SH-SY5Y (cell line): ENCODE results near the gene CCDC195.

Experiments
- GATA2 ChIP-seq: IDR thresholded peaks from 2 replicates; pipeline ENCODE4 v1.6.1; 2011; ENCODE audit warnings: mild to moderate bottlenecking, low read depth, low read length
- GATA3 ChIP-seq: IDR thresholded peaks from 2 replicates; pipeline ENCODE4 v1.6.1; 2011; ENCODE audit warnings: low read depth, mild to moderate bottlenecking, low read length, moderate library complexity

CCDC195 gene

DNA sequence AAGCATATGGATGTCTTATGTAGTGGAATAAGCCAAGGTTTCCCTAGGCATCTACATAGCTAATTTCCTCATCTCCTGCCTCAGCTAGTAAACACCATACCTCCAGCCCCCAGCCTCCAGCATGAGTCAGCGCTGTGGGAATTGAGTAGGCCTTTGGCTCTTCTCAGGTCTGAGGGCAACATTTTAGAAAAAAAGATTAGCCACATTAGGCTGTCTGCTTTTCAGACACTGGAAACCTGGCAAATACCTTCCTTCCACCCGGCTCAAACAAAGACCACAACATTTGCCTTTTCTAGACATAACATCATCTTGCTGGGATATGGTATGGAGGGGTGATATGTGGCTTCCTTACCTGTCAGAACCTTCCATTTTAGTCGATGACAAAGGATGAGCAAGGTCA is 6.1 kb upstream of the CCDC195 start:
- TF ChIP-seq GATA3: no peak
- no peak for TF ChIP-seq GATA2

DNA sequence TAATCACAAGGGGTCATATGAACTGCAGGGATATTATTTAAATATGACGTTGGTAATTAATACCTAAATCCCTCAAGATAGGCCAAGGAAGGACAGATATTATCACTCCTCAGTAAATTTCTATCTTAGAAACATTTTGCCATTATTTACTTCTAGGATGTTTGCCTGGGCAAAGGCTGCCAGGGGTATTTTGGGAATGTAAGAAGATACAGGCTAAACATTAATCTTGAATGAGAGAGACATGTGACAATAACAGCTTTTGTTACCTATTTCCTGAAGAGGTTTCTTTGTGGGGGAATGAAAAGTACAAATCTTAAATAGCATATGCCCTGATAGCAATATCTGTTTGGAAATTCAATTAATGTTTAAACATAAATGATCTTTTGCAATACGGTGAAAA is 756 bp upstream of the CCDC195 start:
- TF ChIP-seq GATA2 (no peak), GATA3 (no peak)

DNA sequence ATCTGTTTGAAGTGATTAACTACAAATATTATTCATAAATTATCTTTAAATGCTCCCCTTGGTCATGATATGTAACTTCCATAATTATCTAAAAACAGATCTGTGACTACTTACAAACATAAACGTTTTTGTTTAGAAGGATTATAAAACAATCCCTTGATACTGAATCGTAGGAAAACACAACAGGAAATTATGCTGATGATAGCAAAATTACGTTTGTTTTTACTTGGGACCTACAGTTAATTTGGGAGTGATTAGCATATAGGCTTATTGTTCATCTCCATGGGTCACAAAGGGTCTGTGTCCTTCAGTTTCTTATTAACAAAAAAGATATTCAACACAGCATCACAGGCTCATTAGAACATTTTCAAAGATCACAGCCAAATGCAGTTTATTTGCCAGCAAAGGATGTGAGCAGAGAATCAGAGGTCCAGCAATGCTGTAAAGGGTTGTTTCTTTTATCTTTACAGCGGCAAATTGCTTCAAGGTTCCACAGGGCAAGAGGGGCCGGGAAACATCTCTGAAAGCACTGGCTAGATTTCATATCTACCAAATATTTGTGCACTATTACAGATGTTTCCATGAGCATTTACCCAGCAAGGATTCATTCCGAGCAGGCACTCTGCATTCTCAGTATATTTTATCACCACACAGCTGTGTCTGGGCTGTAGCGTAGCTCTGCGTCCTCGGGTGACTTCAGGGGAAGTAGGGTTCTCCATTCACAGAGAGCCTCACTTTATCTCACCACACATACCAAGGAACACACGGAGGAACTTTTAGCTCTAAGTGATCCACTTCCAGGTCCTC is 4.1 kb downstream of the CCDC195 start:
- no peak for TF ChIP-seq GATA2
- no peak for TF ChIP-seq GATA3

DNA sequence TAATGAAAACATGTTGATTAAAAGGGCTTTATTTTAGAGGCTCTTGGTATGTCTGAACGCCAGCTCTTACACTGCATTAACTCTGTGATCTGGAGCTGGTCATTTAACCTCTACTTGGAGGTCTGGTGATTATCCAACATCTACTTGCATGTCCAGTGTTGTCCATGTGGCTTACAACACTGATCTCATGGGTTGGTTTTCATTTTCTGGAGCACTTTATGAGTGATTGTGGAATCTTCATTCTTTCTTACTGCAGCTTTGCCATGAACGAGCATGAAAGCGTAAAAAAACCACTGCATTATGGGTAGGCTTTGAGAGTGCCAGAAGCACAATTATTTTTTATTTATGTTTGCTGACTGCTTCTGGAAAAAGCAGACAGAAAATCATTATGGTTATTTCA is 4.8 kb downstream of the CCDC195 start:
- no peak for TF ChIP-seq GATA3
- no peak for TF ChIP-seq GATA2

DNA sequence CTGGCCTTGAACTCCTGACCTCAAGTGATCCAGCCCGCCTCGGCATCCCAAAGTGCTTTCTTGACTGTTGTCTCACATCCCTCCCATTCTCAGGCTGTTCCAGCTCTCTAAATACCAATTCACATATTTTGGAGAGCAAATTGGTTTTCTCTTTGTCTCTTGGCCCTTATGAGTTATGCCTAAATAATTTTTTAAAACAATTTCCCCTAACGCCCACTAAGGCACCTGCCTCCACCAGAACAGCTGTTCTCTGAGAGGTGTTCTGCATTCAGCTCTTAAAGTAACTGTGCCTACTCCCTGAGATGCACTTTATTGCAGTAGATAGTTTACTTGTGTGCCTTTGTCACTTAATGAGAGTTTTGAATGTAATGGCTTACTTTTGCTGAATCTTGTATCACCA is 6.9 kb downstream of the CCDC195 start:
- TF ChIP-seq GATA2 (no peak), GATA3 (no peak)

DNA sequence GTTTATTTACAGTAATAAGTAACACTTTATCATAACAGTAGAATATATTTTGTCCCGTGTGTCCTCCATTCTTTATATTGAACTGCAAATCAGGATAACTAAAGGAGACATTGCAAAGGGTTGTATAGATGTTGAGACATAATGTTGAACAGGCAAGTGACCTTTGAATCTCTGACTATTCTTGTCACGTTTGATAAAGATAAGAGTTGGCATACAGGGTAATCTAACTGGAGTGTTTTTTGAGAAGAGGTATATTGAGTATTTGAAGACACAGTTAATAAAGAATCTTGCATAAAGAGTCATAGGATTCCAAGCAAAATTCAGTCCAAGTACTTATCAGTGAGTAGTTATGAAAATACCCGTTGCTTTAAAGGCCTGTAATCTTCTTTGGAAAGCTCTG is 21.7 kb downstream of the CCDC195 start:
- TF ChIP-seq GATA3: no peak
- no peak for TF ChIP-seq GATA2

DNA sequence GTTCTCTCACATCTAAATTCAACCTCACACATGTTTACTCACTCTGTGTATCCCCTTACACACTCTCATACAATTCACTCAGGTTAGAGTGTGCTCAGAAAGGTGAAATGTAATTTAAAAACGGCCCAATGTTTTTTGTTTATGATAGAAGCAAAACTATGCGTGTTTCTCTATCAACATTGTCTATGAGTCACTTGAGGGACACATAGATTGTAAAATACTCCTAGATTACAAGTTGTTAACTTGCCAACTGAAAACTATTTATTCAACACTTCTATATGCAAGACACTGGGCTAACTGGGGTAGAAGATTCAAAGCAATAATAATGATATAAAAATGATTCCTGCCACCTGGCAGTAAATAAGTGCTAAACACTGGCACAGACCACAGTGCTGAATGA is 24.6 kb downstream of the CCDC195 start:
- TF ChIP-seq GATA3: no peak
- no peak for TF ChIP-seq GATA2

DNA sequence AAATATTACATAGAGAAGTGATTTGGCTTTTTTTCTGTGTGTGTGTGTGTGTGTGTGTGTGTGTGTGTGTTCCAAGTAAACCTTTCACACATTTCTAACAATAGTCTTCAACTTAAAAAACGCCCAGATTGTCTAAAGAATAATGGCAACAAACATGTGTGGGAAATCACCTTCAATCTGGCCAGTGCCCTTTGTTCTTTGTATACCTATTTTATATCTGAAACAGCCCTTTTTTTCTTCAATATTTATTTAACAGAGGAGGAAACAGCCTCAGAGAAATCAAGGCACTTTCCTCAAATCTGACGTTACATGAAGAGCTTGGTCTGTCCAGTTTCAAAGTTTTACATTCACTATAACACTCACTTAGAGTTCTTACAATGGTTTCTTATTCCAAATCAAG is 25.3 kb downstream of the CCDC195 start:
- TF ChIP-seq GATA3: no peak
- TF ChIP-seq GATA2: no peak

DNA sequence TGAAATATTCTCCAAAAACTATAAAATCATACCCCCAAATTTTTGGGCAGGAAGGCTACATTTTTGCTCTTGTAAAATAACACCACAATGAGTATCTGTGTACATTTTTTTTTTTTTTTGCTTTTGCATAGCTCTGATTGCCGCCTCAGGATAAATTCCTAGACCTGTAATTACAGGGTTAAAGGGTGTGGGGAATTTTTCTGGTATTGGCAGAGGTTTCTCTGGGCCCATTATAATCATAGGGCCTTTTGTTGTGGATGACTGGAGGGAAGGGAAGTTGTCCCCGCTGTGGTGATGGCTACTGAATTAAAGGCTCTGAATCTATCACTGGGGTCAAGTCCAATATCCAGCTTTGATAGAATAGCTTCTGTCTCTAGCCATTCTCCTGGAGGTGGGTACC is 26.6 kb downstream of the CCDC195 start:
- no peak for TF ChIP-seq GATA3
- TF ChIP-seq GATA2: no peak

DNA sequence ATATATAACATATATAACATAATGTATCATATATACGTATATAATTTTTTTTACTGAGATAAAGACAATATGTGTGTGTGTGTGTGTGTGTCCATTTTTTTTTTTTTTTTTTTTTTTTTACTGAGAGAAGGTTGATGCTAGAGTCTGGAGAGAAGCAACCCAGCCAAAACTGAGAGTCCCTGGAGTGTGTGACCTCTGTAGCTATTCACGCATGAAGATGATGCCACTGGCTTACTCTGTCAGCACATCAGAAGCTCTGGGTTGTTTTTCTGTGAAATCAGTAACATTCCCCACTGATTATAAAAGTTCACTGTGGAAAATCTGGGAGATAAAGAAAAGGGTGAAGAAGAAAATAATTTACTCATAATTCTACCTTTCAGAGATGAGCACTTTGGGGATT is 27.2 kb downstream of the CCDC195 start:
- TF ChIP-seq GATA3 (no peak), GATA2 (no peak)

DNA sequence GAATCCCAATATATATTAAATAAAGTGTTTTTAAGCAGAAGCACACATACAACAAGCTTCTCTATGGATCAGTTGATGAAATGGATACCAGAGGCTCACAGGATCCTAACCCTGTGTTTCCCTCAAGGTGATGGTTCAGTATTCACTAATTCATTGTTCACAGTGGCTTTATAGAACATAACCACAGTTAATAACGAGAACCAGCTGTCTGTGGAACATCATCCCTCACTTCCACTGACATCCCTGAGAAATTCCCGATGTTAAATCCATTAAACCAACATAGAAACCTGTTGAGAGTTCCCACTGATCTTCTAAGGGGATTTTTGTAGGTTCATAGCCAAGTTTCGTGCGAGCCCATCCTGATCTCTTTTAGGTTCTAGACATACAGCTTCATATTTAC is 29.0 kb downstream of the CCDC195 start:
- no peak for TF ChIP-seq GATA3

DNA sequence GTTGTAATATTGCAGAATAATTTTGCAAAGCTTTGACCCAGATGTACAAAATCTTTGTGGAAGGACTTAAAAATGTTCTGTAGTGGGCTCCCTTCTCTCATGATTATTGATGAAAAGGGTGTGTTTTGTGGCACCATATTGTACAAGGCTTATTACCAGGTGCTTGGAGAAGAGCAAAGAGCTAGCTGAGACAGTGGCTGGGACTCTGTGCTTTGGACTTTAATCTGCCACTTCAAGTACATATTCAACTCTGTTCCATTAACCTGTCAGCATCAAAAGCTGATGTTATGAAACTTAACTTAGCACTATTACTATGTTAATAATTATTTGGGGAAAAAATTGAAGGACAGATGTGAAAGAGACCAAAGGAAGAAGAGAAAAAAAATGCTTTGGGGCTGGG is 31.0 kb downstream of the CCDC195 start:
- TF ChIP-seq GATA2 (no peak), GATA3 (no peak)

DNA sequence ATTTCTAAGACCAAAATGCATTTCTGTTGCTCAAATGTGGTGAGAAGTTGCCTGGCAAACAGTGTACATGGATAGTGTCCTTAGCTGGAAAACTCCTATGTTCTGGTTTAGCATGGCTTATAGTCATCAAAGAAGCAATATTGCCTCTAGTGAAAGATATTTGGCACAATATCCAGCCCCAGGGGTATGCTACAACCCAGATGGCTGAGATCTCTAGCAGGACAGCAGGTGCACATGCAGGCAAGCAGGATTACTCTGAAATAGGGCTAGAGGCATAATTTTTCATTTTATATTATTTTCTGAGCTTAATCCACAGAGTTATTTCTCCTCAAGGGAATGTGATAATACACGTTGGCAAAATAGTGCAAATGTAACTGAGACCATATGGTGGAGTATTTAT is 34.0 kb downstream of the CCDC195 start:
- TF ChIP-seq GATA3: no peak
- TF ChIP-seq GATA2: no peak

DNA sequence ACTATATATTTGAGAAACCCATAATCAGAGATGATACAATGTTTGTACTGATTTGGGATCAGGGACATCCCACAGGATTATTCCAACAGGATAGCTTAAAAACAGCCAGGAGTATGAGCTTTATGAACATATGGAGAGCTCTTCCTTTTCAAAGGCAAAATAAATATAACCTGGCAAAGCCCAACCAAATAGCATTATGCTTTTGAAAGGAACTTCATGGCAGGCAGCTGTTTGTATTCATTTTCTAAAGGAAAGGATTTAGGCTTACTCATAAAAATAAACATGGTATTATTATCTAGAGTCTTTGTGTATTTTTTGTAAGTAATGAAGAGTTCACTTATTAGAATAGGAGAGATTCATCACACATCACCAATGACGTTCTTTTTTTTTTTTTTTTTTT is 44.4 kb downstream of the CCDC195 start:
- TF ChIP-seq GATA2 (no peak), GATA3 (no peak)

DNA sequence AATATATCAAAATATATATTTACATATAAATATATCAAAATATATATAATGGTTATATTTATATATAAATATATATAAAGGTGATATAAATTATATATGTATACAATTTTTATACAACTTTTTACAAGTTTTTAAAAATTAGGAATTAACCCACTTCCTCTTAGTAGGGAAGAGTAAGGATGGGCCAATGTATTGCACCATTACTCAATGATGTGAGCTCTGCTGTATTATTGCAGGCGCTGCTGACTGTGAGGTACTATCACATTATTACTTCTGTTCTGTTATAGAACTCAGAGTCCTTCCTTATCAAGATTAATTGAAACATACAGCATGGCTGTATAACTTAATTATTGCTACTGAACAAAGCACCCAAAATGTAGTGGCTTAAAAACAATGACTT is 46.0 kb downstream of the CCDC195 start:
- TF ChIP-seq GATA2: no peak
- no peak for TF ChIP-seq GATA3

DNA sequence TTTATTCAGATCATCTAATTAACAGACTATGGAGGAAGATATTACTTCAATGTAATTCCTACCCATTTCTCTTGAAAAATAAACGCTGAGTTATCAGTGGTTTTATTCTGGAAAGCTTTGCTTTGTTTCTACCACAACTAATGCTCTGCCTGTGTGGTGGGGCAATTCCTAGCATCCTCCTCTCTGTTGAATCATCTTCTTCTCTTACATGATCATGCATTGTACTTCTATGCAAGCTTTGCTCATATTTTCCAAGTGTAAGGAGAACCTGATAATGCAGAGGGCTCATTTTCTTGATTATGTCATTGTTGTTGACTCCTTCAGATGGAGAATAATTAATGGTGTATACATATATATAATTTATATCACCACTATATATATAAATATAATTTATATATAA is 46.7 kb downstream of the CCDC195 start:
- TF ChIP-seq GATA3: no peak
- TF ChIP-seq GATA2: no peak
